GM21576 (cell line): ENCODE data around the gene ADAMTS8.

ENCODE experiments used
- ATAC-seq: cut with Tn5 transposase; IDR thresholded peaks from one replicate; pipeline ENCODE4 v1.9.1; 2021; ENCODE audit warnings: mild to moderate bottlenecking, moderate library complexity; ENCODE audit not compliant: unreplicated experiment

ADAMTS8 gene, protein sequence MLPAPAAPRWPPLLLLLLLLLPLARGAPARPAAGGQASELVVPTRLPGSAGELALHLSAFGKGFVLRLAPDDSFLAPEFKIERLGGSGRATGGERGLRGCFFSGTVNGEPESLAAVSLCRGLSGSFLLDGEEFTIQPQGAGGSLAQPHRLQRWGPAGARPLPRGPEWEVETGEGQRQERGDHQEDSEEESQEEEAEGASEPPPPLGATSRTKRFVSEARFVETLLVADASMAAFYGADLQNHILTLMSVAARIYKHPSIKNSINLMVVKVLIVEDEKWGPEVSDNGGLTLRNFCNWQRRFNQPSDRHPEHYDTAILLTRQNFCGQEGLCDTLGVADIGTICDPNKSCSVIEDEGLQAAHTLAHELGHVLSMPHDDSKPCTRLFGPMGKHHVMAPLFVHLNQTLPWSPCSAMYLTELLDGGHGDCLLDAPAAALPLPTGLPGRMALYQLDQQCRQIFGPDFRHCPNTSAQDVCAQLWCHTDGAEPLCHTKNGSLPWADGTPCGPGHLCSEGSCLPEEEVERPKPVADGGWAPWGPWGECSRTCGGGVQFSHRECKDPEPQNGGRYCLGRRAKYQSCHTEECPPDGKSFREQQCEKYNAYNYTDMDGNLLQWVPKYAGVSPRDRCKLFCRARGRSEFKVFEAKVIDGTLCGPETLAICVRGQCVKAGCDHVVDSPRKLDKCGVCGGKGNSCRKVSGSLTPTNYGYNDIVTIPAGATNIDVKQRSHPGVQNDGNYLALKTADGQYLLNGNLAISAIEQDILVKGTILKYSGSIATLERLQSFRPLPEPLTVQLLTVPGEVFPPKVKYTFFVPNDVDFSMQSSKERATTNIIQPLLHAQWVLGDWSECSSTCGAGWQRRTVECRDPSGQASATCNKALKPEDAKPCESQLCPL

DNA sequence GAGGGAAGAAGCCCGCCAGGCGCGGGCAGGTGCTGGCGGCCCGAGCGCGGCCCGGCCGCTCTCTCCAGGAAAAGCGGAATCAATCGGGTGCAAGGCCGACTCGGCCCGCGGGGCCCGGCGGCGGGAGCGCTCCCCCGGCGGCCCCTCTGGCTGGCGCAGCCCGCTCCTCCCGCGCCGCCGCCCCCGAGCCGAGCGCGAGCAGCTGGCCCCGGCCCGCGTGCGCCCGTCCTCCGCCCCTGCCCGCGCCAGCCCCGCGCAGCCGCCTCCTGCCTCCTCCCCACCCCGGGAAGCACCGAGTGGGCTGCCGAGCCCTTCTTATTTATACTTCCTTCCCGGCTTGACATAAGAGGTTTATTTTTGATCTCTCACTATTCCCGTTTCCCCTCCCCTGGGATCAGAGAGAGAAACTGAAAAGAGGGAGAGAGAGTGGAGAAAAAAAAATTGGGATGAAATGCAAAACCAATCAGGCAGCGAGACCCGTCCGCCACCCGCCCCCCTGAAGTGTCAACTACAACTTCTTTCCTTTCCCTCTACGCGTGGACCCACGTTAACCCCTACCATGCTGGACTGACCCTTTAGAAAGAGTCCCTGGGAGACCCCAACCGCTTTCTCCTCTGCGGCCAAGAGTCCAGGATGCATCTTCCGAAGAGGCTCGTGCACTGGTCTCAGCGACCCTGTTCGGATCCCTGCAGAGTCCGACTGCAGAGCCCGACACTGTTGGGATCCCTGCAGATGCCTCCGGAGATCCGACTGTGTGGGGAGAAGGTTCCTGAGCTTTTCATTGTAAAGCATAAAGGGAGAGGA, at the start of gene ADAMTS8:
ADAMTS8 (minus strand) TSS at position 294 of the 804 bp plus-strand sequence. CDS start 323 bp downstream, outside the sequence.
- ATAC-seq = no peak

DNA sequence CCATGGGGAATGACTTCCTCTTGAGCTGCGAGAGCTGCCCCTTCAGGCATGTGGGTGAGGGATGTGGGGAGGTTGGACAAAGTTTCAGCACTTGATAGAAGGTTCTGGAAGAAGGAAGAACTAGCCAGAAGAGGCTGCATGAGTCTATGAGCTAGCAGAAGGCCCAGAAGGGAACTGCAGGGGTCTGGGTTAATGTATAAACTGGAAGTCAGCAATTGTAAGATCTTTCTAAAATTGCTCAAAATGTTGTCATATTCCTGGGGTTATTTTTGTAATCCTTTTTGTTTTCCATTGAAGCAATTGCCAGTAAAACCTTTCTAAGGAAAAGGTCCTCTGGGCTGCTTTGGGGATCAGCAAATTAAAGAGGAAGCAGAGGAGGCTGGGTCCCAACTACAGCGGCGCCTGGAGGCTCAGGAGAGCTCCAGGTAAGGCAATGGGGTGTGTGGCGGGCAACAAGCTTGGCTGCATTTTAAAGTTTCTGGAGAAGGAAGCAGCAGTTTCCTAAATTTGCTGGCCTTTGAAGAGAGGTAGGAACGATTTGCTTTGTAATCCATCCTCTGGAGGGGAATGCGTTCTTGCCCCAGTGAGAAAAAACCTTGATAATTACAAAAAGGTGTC, 49.3 kb upstream of the ADAMTS8 start:
- no peak for ATAC-seq

DNA sequence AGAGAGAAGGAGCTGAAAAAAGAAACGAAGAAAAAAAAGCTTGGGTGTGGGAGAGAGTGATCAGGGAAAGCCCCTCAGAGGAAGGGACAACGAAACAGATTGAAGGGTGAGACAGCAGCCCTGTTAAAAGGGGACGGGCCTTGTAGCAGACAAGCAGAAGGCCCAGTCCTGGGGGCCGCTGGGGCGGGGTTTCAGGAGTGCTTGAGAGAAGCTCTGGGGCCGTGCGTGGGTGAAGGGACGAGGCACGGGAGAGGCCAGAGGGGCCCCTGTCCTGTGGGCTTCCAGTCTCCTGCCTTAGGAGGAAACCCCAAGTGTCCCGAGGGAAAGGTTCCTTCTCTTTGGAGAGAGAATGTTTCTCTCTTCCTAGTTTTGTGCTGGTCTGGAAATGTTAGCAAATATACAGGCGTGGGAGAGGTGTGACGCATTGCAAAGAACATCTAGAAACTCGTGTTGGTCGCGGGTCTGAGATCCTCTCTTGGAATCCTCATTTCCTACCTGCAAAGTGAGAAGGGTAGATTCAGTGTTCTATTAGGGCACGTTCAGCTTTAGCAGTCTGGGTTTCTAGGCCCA, 48.6 kb upstream of the ADAMTS8 start:
- no peak for ATAC-seq

DNA sequence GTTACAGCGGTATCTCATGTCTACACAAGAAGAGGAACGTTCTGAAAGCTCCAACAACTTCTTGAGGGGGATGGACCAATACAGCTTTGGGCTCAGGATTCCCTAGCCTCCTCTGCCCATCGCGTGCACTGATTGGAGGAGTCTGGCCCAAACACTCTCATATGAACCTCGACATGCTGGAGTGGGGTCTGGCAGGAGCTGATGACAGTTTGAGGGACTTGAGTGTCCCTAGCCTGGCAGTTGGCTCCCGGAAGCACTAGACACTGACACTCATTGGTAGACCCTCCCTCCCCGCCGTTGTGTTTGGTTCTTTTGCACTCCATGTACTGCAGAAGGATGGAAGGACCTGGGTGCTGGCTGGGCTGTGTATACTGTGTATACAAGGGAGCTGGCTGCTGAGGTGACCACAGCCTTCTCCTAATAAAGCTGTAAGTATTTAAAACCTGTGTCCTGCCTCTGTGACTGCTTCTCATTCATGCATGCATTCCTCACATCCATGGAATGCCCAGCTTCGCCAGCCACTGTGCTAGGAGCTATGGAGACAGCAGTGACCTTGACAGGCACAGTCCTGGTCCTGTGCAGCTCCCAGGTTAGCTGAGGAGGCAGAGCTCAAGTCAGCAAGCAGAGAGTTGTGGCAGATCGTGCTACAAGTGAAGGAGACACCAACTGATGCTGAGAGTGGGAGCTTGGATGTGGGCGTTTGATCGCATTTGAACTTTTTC, 48.0 kb upstream of the ADAMTS8 start:
- no peak for ATAC-seq

DNA sequence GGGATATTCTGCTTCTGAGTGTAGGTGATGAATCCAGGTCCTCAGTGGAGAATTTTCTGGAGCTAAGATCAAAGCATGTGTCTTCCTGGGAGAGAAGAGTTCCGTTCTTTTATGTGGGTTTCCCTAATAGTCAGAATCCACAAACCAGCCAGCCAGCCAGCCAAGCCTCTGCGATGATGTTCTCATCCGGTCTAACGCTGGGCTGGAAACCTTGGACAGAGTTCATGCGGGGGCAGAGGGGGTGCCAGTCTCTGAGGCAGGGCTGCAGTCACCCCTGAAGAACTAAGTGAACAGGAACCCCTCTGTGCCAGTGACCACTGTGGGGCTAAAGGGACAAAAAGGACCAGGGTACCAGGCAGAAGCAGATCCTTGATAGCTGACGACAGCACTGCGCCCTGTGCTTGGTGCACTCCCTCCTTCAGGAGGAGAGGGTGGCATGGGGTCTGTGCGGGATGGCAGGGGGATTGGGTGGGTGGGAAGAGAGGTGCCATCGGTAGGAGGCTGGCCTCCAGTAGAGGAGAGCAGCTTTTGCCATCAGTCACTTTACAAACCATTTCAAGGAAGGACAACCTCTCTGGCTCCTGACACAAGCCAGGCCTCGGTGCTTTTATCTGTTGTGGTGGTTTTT, 47.1 kb upstream of the ADAMTS8 start:
- ATAC-seq = no peak

DNA sequence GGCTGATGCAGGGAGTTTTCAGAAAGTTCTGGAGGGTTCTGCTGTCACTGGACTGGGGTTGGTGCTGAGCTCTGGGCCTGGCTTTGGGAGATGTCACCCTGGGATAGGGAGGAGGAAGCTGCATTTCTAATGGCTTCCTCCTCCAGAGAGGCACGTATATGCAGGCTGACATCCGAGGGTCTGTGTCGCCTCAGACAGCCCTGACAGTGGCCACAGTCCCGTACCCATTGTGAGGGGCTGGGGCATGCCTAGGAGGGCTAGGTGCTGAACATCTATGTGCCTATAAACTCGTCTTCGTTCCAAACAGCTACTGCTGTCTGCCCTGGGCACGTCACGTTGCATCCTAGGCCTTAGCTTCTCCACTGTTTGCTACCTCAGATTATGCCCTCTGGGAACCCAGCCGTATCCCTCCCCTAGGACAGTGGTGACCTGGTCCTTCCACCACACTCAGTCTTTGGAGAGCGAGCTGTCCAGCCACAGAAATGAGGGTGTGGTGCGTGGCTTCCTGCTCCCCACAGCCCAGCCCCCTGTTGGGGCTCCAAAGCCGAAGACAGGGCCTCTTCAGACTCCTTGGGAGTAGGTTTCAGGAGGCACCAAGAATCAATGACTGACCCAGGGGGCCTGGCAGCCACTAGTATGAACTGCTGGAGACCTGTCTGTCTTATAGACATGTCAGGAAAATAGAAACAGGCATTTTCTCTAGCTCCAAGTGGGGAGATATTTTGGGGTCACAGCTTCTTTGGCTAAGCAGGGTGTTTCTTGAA, 46.4 kb upstream of the ADAMTS8 start:
- no peak for ATAC-seq

DNA sequence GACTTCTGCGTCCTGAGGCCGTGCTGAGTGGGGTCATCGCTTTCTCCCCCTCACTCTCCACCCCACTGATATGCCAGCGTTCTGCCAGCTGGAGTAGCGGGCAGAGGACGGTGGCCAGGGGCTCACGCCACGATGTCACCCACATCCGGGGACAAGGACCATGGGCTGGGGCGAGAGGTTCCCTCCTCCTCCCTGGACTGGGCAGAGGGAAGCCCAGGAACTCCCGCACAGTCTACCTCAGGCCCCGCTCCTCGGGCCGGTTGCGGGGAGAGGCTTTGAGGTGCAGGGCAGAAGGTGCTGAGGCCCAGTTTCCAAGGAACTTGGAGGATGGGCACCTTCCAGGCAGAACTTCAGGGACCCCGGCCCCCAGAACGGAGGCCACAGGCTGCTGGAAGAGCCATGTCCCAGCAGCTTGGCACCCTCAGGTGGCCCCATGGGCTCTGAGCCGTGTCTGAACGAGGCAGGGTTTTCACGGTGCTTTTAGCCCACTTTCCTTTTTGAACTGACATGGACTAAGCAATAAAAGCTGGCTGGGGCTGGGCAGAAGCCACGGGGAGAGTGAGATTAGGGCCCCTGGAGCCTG, 45.5 kb upstream of the ADAMTS8 start:
- ATAC-seq = no peak

DNA sequence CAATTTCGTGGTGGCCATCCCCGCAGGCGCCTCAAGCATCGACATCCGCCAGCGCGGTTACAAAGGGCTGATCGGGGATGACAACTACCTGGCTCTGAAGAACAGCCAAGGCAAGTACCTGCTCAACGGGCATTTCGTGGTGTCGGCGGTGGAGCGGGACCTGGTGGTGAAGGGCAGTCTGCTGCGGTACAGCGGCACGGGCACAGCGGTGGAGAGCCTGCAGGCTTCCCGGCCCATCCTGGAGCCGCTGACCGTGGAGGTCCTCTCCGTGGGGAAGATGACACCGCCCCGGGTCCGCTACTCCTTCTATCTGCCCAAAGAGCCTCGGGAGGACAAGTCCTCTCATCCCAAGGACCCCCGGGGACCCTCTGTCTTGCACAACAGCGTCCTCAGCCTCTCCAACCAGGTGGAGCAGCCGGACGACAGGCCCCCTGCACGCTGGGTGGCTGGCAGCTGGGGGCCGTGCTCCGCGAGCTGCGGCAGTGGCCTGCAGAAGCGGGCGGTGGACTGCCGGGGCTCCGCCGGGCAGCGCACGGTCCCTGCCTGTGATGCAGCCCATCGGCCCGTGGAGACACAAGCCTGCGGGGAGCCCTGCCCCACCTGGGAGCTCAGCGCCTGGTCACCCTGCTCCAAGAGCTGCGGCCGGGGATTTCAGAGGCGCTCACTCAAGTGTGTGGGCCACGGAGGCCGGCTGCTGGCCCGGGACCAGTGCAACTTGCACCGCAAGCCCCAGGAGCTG, 44.8 kb upstream of the ADAMTS8 start:
- no peak for ATAC-seq

DNA sequence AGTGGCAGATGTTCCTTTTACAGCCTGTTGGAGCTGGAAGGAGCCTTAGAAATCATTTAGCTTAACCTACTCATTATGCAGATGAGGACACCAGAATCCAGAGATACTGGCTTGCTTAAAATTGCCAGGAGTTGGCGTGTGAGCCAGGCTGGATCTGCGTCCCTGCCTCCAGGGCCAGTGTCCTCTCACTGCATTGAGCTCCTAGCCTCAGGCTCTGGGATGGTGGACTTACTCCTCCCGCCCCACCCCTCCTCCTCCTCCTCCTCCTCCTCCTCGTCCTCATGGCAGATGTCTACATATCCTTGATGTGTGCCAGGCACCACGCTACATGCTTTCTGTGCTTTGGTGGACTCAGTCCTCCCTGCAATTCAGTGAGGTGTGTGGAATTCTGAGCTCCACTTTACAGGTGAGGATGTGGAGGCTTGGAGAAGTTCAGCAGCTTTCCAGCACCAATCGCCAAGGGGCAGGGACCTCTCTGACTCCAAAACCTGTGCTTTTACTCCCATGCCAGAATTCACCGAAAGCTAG, 44.1 kb upstream of the ADAMTS8 start:
- no peak for ATAC-seq

DNA sequence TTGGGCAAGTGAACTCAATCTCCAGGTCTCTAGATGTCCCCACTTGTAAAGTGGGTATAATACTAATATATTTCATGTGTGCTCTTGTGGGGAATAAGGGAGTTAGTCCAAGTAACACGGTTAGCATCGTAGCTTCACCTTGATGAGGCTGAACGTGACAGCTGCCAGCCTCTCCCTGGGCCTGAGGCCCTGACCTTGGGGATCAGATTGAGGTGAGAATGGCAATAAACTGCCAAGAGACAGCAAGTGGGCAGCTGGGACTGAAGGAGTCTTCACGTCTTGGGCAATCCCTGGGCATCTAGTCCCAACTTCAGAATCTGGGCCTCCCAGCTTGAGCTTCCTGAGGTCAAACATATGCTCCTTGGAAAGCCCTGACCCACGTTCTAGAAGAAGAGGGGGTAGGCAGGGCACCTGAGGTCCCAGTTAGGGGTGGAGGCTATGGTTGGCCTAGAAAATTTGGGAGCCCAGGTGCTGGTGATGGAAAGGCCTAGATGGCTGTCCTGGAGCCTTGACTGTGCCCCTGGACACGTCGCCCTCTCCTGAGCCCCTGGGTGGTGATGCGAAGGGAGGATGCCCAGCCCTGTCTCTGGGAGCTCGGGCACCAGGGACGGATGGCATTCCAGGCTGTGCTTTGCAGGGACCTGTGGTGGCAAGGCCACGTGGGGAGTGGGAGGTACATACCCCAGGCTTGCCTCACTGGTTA, 43.5 kb upstream of the ADAMTS8 start:
- no peak for ATAC-seq

DNA sequence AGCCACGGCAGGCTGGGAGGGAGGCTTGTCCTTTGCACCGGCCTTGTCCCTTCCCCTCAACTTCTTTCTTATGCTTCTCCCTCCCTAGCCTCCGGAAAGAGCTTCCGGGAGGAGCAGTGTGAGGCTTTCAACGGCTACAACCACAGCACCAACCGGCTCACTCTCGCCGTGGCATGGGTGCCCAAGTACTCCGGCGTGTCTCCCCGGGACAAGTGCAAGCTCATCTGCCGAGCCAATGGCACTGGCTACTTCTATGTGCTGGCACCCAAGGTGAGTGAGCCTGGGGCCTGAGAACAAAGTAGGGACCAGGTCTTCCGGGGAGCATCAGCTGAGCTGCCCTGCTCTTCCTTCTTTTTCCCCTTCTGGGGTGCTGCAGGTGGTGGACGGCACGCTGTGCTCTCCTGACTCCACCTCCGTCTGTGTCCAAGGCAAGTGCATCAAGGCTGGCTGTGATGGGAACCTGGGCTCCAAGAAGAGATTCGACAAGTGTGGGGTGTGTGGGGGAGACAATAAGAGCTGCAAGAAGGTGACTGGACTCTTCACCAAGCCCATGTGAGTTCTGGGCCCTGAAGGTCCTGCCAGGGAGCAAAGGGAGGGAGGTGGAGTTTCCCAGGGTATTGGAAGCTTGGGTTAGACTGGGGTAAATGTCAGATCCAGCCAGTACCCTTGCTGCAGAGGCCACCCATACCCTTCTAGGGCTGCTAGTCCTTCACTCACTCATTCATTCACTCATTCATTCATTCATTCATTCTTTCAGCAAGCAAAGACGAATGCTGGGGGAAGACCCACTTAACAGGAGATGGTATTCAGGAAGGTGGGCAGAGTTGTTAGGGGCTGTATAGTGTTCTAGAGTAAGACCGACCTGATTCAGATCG, 42.7 kb upstream of the ADAMTS8 start:
- ATAC-seq = no peak

DNA sequence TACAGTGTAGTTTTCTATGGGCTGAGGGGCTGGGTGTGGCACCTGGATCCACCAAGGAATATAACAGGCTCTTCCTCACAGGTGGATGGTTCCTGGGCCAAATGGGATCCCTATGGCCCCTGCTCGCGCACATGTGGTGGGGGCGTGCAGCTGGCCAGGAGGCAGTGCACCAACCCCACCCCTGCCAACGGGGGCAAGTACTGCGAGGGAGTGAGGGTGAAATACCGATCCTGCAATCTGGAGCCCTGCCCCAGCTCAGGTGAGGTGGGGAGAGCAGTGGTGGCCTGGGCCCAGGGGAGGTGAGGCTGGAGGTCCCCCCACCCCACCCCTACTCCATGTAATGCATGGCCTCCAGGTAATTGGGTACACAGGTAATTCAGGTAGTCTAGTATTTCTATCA, 40.8 kb upstream of the ADAMTS8 start:
- no peak for ATAC-seq

DNA sequence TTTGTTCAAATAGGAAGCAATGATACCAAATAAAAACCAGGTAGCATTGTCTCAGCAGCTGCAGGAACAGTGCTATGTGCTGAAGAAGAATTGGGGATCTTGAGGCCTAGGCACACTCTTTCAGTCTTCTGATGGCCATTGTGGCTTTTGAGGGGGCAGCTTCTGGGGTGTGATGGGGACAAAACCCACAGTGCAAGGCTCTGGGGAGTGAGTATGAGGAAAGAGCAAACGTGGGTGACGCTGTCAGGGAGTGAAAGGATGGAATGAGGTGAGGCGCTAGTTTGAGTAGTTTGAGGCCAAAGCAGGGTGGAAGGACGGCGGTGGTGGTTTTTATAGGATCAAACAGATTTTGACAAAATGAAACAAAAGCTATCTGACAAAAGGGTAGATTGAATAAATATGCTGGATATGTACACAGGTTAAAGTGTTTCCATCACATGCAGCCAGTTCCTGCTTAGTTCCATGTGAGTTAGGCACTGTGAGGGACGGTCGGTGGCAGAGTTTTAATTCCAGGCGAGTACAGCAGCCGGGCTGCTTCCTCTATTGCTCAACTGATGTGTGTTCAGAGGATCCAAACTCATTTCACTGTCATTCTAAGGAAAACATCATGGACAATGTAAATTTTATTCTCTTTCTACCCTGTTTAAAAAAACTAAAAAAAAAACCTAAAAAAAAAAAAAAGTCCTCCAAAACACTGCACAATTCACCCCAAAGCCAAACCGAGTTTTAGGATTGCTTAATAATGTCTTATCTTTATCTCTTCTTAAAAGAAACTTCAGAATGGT, 38.9 kb upstream of the ADAMTS8 start:
- ATAC-seq = no peak

DNA sequence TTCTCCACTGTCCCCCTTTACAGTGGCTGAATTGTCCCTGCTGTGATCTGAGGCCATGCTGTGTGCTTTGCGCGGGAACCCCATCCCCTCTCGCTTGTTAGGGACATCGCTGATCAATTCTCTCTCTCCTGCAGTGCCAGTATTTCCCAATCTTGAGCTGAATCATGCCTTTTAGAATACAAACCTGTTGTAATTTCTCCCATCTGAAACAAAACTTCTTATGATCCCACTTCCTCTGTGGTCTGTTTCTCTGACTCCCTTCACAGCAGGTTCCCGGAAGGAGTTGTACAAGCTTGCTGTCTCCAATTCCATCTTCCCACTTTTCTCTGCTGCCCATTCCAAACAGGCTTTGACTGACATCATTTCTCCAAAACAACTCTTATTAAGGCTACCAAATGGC, 36.9 kb upstream of the ADAMTS8 start:
- ATAC-seq = no peak

DNA sequence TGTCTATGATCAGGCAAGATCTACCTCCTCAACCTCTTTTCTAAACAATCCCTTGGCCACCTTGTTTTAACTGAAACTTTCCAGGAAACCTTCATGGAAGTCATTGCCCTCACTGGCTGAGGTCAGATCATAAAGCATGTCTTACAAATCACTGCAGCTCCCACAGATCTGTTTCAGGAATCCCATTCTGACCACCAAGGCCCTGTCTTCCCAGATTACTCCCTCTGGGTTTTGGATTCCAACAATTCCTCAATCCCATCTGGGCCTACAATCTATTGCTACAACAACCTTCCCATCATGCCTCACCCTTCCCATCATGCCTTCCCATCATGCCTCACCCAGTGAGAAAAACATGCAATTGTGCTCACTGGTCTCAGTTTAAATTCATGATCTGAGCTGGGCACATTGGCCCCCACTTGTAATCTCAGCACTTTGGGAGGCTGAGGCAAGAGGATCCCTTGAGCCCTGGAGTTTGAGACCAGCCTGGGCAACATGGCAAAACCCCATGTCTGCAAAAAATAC, 35.9 kb upstream of the ADAMTS8 start:
- ATAC-seq = no peak
